ACC112 (cell line): Measurements from ENCODE around the gene DNAH14.
A peak's percentile ranks its signal among the peaks of the same experiment; 100 is the strongest.

Source experiments
- H2AFZ ChIP-seq: fragments of 200-600 bp; sonication (generic); one replicate; pipeline ENCODE4 v1.6.0; 2017; ENCODE audit warnings: antibody characterized with exemption, low read length; ENCODE audit not compliant: unreplicated experiment
- H3K27ac ChIP-seq: fragments of 200-600 bp; sonication (generic); 2 replicates; pipeline ENCODE4 v1.5.1; 2014; ENCODE audit warnings: low read depth, mild to moderate bottlenecking, antibody characterized with exemption, low read length, moderate library complexity
- H3K27me3 ChIP-seq: fragments of 200-600 bp; sonication (generic); 2 replicates; pipeline ENCODE4 v1.6.1; 2014; ENCODE audit warnings: mild to moderate bottlenecking, antibody characterized with exemption, low read length, moderate library complexity, mixed read lengths; ENCODE audit not compliant: insufficient read depth
- H3K36me3 ChIP-seq: fragments of 200-600 bp; sonication (generic); 2 replicates; pipeline ENCODE4 v1.6.1; 2016; ENCODE audit warnings: mild to moderate bottlenecking, antibody characterized with exemption, low read length, moderate library complexity, mixed read lengths; ENCODE audit not compliant: insufficient read depth
- H3K4me1 ChIP-seq: fragments of 200-600 bp; sonication (generic); one replicate; pipeline ENCODE4 v1.6.1; 2016; ENCODE audit warnings: low read length, mixed read lengths; ENCODE audit not compliant: insufficient read depth, unreplicated experiment, control insufficient read depth
- H3K4me3 ChIP-seq: fragments of 200-600 bp; sonication (generic); 2 replicates; pipeline ENCODE4 v1.5.1; 2014; ENCODE audit warnings: mild to moderate bottlenecking, low read depth, low read length
- H3K79me2 ChIP-seq: fragments of 200-600 bp; sonication (generic); one replicate; pipeline ENCODE4 v1.6.0; 2016; ENCODE audit warnings: low read length; ENCODE audit not compliant: control insufficient read depth, unreplicated experiment, insufficient read depth

DNAH14 gene

GRCh38 chr1:225425201-225425786 lies 495.8 kb downstream of the DNAH14 start:
- H3K4me1 ChIP-seq, result peaks cover 45% of the 10 kb centered on the region
- H3K27me3 ChIP-seq, result no peaks in the 10 kb centered on the region
- peak overlapping the region; percentile 89 for H3K4me3 ChIP-seq
- H3K36me3 ChIP-seq, result no peaks in the 10 kb centered on the region
- peaks cover 71% of the 10 kb centered on the region for H3K79me2 ChIP-seq
- H3K27ac ChIP-seq, result peak overlapping the region; percentile 85
- H2AFZ ChIP-seq, result no peak overlapping the region

GRCh38 chr1:225426395-225427234 lies 497.1 kb downstream of the DNAH14 start:
- peak overlapping the region; percentile 50 for H2AFZ ChIP-seq
- peak overlapping the region; percentile 85; the same call in 1 of the 2 replicates for H3K27ac ChIP-seq
- H3K79me2 ChIP-seq, result peaks cover 61% of the 10 kb centered on the region
- H3K36me3 ChIP-seq, result no peaks in the 10 kb centered on the region
- no peaks in the 10 kb centered on the region for H3K27me3 ChIP-seq
- peak overlapping the region; percentile 89 for H3K4me3 ChIP-seq
- peaks cover 45% of the 10 kb centered on the region for H3K4me1 ChIP-seq

DNA sequence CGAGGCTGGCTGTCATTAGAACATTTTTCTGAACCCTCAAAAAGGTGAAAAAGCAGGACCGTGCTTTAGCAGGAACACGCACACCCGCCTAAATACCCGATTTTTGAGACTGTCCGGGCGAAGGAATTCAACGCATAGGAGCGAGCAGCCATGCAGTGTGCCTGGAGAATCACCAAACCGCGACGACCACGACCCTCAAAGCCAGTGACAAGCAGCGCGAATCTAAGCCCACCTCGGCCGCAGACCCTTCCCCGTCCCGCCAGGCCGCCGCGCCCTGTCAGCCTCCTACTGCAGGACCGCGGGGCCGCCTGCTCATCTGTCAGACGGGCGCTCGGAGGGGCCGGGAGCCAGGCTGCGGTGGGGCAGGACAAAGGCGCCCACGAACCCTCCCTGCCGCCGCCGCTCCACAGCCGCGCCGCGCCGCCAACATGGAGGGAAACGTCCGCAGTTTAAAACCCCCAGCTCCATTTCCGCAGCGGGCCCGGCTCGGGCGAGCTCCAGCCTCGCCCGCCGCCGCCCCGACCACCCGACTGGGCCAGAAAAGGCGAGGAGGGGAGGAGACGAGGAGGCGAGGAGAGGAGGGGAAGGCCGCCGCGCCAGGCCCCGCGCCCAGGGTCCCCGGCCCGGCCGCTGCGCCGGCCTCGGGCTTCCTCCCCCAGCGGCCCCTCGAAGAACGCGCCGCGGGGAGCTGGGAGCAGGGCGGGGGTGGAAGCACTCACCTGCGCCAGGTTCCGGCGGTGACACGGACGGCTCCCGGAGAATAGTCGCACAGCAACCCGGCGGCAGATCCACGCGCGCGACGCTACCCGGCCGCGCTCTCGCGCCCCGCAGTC lies 498.0 kb downstream of the DNAH14 start, which contains the start of gene LBR:
Gene LBR, minus strand, starts transcription at position 804 of the 833 bp plus-strand sequence. CDS start 3,963 bp downstream, outside the sequence.
- H3K4me3 ChIP-seq, result peak within 1 kb of the TSS; percentile 89
- H3K4me1 ChIP-seq, result peaks cover 45% of the 10 kb centered on the region
- H3K27ac ChIP-seq, result peak within 1 kb of the TSS; percentile 64
- H2AFZ ChIP-seq, result peak within 1 kb of the TSS; percentile 78
- H3K27me3 ChIP-seq, result no peaks in the 10 kb centered on the region
- H3K79me2 ChIP-seq, result peaks cover 53% of the 10 kb centered on the region
- no peaks in the 10 kb centered on the region for H3K36me3 ChIP-seq

GRCh38 chr1:225428068-225428880 lies 498.8 kb downstream of the DNAH14 start:
- Histone ChIP-seq H3K79me2 (peaks cover 45% of the 10 kb centered on the region), H3K4me3 (peak overlapping the region; percentile 89), H3K4me1 (peaks cover 36% of the 10 kb centered on the region), H2AFZ (peak overlapping the region; percentile 78), H3K36me3 (no peaks in the 10 kb centered on the region), H3K27ac (peak overlapping the region; percentile 64), H3K27me3 (no peaks in the 10 kb centered on the region)

GRCh38 chr1:225428881-225429455 lies 499.5 kb downstream of the DNAH14 start:
- Histone ChIP-seq H3K27ac (peak overlapping the region; percentile 64), H3K4me3 (peak overlapping the region; percentile 89), H2AFZ (peak overlapping the region; percentile 78), H3K79me2 (peaks cover 38% of the 10 kb centered on the region), H3K36me3 (no peaks in the 10 kb centered on the region), H3K4me1 (peaks cover 29% of the 10 kb centered on the region), H3K27me3 (no peaks in the 10 kb centered on the region)

DNA sequence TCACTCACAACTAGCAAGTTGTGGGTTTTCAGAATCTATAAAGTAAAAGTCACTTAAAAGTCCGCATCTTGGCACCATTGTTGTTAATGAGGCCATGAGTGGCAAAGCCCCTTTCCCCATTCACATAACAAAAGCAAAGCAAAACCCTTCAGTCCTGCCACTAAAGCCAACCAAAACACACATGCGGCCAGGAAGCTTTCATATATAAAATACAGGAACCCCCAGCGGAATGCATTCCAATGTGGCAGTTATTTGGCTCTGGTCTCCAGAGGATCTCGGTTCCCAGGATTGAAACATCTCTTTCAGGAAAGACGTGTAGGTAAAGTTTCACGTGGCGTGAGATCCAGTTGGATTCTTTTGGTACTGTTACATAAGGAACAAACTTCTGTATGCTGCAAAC lies 500.8 kb downstream of the DNAH14 start:
- H3K27ac ChIP-seq, result no peak overlapping the region
- H3K4me3 ChIP-seq, result no peak overlapping the region
- H2AFZ ChIP-seq, result no peak overlapping the region

DNA sequence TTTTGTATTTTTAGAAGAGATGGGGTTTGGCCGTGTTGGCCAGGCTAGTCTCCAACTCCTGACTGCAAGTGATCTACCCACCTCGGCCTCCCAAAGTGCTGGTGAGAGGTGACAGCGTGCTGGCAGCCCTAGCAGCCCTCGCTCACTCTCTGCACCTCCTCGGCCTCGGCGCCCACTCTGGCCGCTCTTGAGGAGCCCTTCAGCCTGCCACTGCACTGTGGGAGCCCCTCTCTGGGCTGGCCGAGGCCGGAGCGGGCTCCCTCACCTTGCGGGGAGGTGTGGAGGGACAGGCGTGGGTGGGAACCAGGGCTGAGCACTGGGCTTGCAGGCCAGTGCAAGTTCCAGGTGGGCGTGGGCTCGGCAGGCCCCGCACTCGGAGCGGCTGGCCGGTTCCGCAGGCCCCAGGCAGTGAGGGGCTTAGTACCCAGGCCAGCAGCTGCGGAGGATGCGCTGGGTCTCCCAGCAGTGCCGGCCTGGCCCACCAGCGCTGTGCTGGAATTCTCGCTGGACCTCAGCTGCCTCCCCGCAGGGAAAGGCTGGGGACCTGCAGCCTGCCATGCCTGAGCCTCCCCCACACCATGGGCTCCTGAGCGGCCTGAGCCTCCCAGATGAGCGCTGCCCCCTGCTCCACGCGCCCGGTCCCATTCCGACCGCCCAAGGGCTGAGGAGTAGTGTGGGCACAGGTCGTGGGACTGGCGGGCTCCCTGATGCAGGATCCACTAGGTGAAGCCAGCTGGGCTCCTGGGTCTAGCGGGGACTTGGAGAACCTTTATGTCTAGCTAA lies 501.8 kb downstream of the DNAH14 start:
- H3K79me2 ChIP-seq, result peaks cover 15% of the 10 kb centered on the region
- peaks cover 6% of the 10 kb centered on the region for H3K4me1 ChIP-seq
- H3K27ac ChIP-seq, result no peak overlapping the region
- no peaks in the 10 kb centered on the region for H3K36me3 ChIP-seq
- no peak overlapping the region for H2AFZ ChIP-seq
- H3K27me3 ChIP-seq, result no peaks in the 10 kb centered on the region
- no peak overlapping the region for H3K4me3 ChIP-seq

More for the DNA sequence above, 500.8 kb downstream of the DNAH14 start:
- Histone ChIP-seq H3K36me3 (no peaks in the 10 kb centered on the region), H3K79me2 (peaks cover 25% of the 10 kb centered on the region), H3K27me3 (no peaks in the 10 kb centered on the region), H3K4me1 (peaks cover 16% of the 10 kb centered on the region)

- no peaks in the 10 kb centered on the region for H3K36me3 ChIP-seq
- peaks cover 4% of the 10 kb centered on the region for H3K4me1 ChIP-seq
- H3K79me2 ChIP-seq, result no peaks in the 10 kb centered on the region
- no peaks in the 10 kb centered on the region for H3K27me3 ChIP-seq
- no peak overlapping the region for H3K27ac ChIP-seq
- no peak overlapping the region for H3K4me3 ChIP-seq
- no peak overlapping the region for H2AFZ ChIP-seq
Measured at GRCh38 chr1:225434046-225434445, 504.6 kb downstream of the DNAH14 start.

GRCh38 chr1:225435076-225435475 lies 505.6 kb downstream of the DNAH14 start:
- Histone ChIP-seq H3K36me3 (no peaks in the 10 kb centered on the region), H3K27me3 (no peaks in the 10 kb centered on the region), H3K27ac (no peak overlapping the region), H2AFZ (no peak overlapping the region), H3K79me2 (no peaks in the 10 kb centered on the region), H3K4me1 (no peaks in the 10 kb centered on the region), H3K4me3 (no peak overlapping the region)
